HepG2 (cell line): ENCODE results near the gene FBXO9. TPM values are rescaled to one million over a fixed set of nuclear protein-coding genes. Genes with fewer than 3 reads are reported as not detected.
A peak's percentile ranks its signal among the peaks of the same experiment; 100 is the strongest.

ENCODE experiments used
- ATAC-seq: fragments of 200-7000 bp; cut with Tn5 transposase; 3 replicates; pipeline ENCODE4 v1.9.1; 2020; ENCODE audit warnings: mild to moderate bottlenecking, moderate library complexity
- BruUV-seq: library from RNA; stranded (reverse); fragments of 400-500 nt; replicated peaks from 2 replicates; lab custom pipeline; 2021; lab: Mats Ljungman, UMichigan
- CTCF ChIA-PET: fragments of 300-600 bp; formaldehyde crosslinking; extraction: SDS; loops from one replicate; lab custom pipeline; 2021; ENCODE audit warnings: low total read pairs, inconsistent platforms, low intra/inter-chr PET ratio; lab: Yijun Ruan, JAX
- POLR2A ChIA-PET: fragments of 350-600 bp; sonication (Branson Sonifier 250); formaldehyde crosslinking; loops from one replicate; lab custom pipeline; 2020; ENCODE audit warnings: antibody characterized with exemption, inconsistent platforms; lab: Yijun Ruan, JAX
- DNase-seq: peaks from one replicate; pipeline ENCODE4 v3.0.0-alpha.2; 2015; ENCODE audit warnings: low spot score
- FAIRE-seq: peaks from 3 replicates; lab custom pipeline; 2011; peaks lifted over from hg19 to GRCh38; lab: Jason Lieb, UNC
- H2AFZ ChIP-seq: one replicate; pipeline ENCODE4 v1.6.1; 2011; ENCODE audit warnings: low read length, inconsistent platforms
- H3K27ac ChIP-seq: fragments of 300-600 bp; 3 replicates; pipeline ENCODE4 v1.8.0; 2011; ENCODE audit warnings: mixed run types, mild to moderate bottlenecking, mixed read lengths, low read length, inconsistent platforms; ENCODE audit not compliant: insufficient read depth; ENCODE audit errors: extremely low read length
- H3K27me3 ChIP-seq, 2 experiments: fragments of 200-600 bp in 1 of 2; 2 replicates in 1 of 2; 3 replicates in 1 of 2; pipeline versions ENCODE4 v1.6.0 to v1.8.0; 2011; ENCODE audit warnings: low read length in 2 of 2, mild to moderate bottlenecking in 2 of 2, moderate library complexity in 2 of 2, inconsistent platforms in 1 of 2; ENCODE audit not compliant: insufficient read depth in 2 of 2, control insufficient read depth in 1 of 2
- H3K36me3 ChIP-seq, 2 experiments: fragments of 200-600 bp in 1 of 2; replicated peaks in 1 of 2; 2 replicates in 1 of 2; 3 replicates in 1 of 2; pipeline versions ENCODE4 v1.5.1 to v1.8.0; 2011; ENCODE audit warnings: low read length in 2 of 2, inconsistent platforms in 1 of 2; ENCODE audit not compliant: insufficient read depth in 2 of 2, control insufficient read depth in 1 of 2
- H3K4me1 ChIP-seq: 2 replicates; pipeline ENCODE4 v1.5.1; 2012; ENCODE audit warnings: low read length, inconsistent platforms; ENCODE audit not compliant: insufficient read depth
- H3K4me2 ChIP-seq: 2 replicates; pipeline ENCODE4 v1.6.0; 2011; ENCODE audit warnings: low read depth, low read length, inconsistent platforms
- H3K4me3 ChIP-seq, 3 experiments: fragments of 200-600 bp in 1 of 3; sonication (generic), shearing (Covaris generic) in 1 of 3; replicated peaks in 1 of 3; 2 replicates each; pipeline ENCODE4 v1.5.1; 2011 to 2016; ENCODE audit warnings: low read length in 3 of 3, inconsistent platforms in 2 of 3, low read depth in 2 of 3, mild to moderate bottlenecking in 2 of 3, control low read depth in 1 of 3, mixed read lengths in 1 of 3; ENCODE audit not compliant: insufficient read depth in 1 of 3
- H3K79me2 ChIP-seq: one replicate; pipeline ENCODE4 v1.6.1; 2011; ENCODE audit warnings: low read length, inconsistent platforms; ENCODE audit not compliant: insufficient read depth
- H3K9ac ChIP-seq: 2 replicates; pipeline ENCODE4 v1.6.0; 2011; ENCODE audit warnings: mild to moderate bottlenecking, low read depth, low read length, inconsistent platforms; ENCODE audit not compliant: insufficient read depth
- H3K9me3 ChIP-seq: 2 replicates; pipeline ENCODE4 v1.5.1; 2012; ENCODE audit warnings: mild to moderate bottlenecking, low read length
- H4K20me1 ChIP-seq: 2 replicates; pipeline ENCODE4 v1.6.0; 2011; ENCODE audit warnings: inconsistent platforms, mild to moderate bottlenecking, low read length, moderate library complexity; ENCODE audit not compliant: insufficient read depth
- ARNTL ChIP-seq: sonication (generic); formaldehyde crosslinking; IDR thresholded peaks from 2 replicates; pipeline ENCODE4 v1.4.0; 2020; ENCODE audit warnings: mild to moderate bottlenecking, missing genetic modification reagents
- CENPX ChIP-seq: sonication (generic); formaldehyde crosslinking; IDR thresholded peaks from 2 replicates; pipeline ENCODE4 v1.9.0; 2021; ENCODE audit warnings: mild to moderate bottlenecking, missing genetic modification reagents, moderate library complexity
- HOXA3 ChIP-seq: sonication (generic); formaldehyde crosslinking; IDR thresholded peaks from 2 replicates; pipeline ENCODE4 v1.5.0; 2020; ENCODE audit warnings: missing genetic modification reagents
- IRF2 ChIP-seq: IDR thresholded peaks from 2 replicates; pipeline ENCODE4 v1.6.1; 2018; ENCODE audit warnings: missing genetic modification reagents, missing compliant biosample characterization
- MAFF ChIP-seq: IDR thresholded peaks from 2 replicates; pipeline ENCODE4 v1.6.1; 2011; ENCODE audit warnings: low read depth, low read length, improper control_type of control experiment
- MAFK ChIP-seq, 2 experiments: IDR thresholded peaks in 1 of 2; conservative IDR thresholded peaks in 1 of 2; 2 replicates each; pipeline ENCODE4 v1.6.1; 2011; ENCODE audit warnings: improper control_type of control experiment in 2 of 2, low read length in 2 of 2
- NFE2 ChIP-seq: sonication (generic); formaldehyde crosslinking; IDR thresholded peaks from 2 replicates; pipeline ENCODE4 v1.4.0; 2020; ENCODE audit warnings: missing genetic modification reagents
- U2AF1 ChIP-seq: fragments of 200-400 bp; formaldehyde crosslinking; optimal IDR thresholded peaks from 2 replicates; pipeline ENCODE3; 2017; ENCODE audit warnings: mild to moderate bottlenecking, low read depth, low read length
- ZFY ChIP-seq: sonication (generic); formaldehyde crosslinking; IDR thresholded peaks from 2 replicates; pipeline ENCODE4 v1.4.0; 2020; ENCODE audit warnings: missing genetic modification reagents
- ZNF160 ChIP-seq: sonication (generic); formaldehyde crosslinking; IDR thresholded peaks from 2 replicates; pipeline ENCODE4 v1.8.0; 2022; ENCODE audit warnings: mild to moderate bottlenecking, inconsistent platforms, missing genetic modification reagents
- ZNF850 ChIP-seq: sonication (generic); formaldehyde crosslinking; conservative IDR thresholded peaks from 2 replicates; pipeline ENCODE4 v1.9.0; 2021; ENCODE audit warnings: mild to moderate bottlenecking, missing genetic modification reagents
- WGBS: methylation state at CpG from one replicate; pipeline ENCODE4 v1.1.6; 2017; ENCODE audit warnings: low lambda C conversion rate; 5-methylcytosine and 5-hydroxymethylcytosine counted together
- in situ Hi-C: cut with HindIII; loops from 2 replicates; pipeline ENCODE4 v1.10.0; 2017; ENCODE audit warnings: low pct_unique_long_range_greater_than_20kb; ENCODE audit not compliant: extremely low pct_ligation_motif_present
- intact Hi-C: fragments of 100-400 bp; cut with micrococcal nuclease; formaldehyde crosslinking; loops from one replicate; pipeline ENCODE4 v1.10.0; 2022; ENCODE audit not compliant: unreplicated experiment
- polyA plus RNA-seq, 8 experiments: library from polyadenylated mRNA; depleted of rRNA in 3 of 8; stranded (reverse) in 7 of 8; unstranded in 1 of 8; fragments of >200 nt; fragmentation: Illumina TruSeq in 4 of 8; extraction: Trizol in 4 of 8; gene quantifications; 2 replicates each; pipeline versions ENCODE4 v1.2.1 to v1.2.3, GENCODE V29; 2011 to 2016; ENCODE audit warnings: low read depth in 4 of 8, missing spikeins in 1 of 8, mixed read lengths in 1 of 8; ENCODE audit not compliant: insufficient read depth in 1 of 8
- total RNA-seq, 5 experiments: library from RNA; depleted of rRNA; stranded (reverse); fragments of >200 nt; fragmentation: Illumina TruSeq; extraction: Trizol; gene quantifications; 2 replicates each; pipeline ENCODE4 v1.2.3, GENCODE V29; 2016; ENCODE audit warnings: low read depth in 1 of 5
- TF ChIP-seq, protein P1 (sequence below): sonication (generic); formaldehyde crosslinking; IDR thresholded peaks from 2 replicates; pipeline ENCODE4 v1.9.0; 2021; ENCODE audit warnings: missing genetic modification reagents, mild to moderate bottlenecking, borderline replicate concordance
- TF ChIP-seq, protein P2 (sequence below): sonication (generic); formaldehyde crosslinking; IDR thresholded peaks from 2 replicates; pipeline ENCODE4 v1.9.0; 2021; ENCODE audit warnings: missing genetic modification reagents, mild to moderate bottlenecking, borderline replicate concordance
- TF ChIP-seq, protein P3 (sequence below): sonication (generic); formaldehyde crosslinking; IDR thresholded peaks from 2 replicates; pipeline ENCODE4 v1.4.0; 2020; ENCODE audit warnings: mild to moderate bottlenecking, low read depth, missing genetic modification reagents

FBXO9 gene
- total and polyA plus RNA-seq, 2 of the 13 experiments (the other 11 are each of a cell fraction or from before 2014, with no cell fraction given): 64.3 to 98.4 TPM

DNA sequence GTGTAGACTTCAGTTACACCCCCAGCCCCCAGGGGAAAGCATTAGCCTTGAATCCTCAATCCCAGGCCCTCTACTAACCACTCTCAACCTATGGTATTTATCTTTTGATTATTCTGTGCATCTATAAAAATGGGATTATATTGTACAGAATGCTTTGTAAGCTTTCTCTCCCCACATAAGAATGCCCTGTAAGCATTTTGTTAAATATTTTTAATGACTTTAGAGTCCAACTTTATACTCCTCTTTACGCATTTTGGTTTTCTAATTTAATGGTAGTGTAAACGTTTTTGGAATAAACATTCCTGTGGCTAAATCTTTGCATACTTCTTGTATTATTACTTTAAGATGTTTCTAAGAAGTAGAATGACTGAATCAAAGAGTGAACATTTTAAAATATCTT lies 35.4 kb downstream of the FBXO9 start:
- FAIRE-seq (no peak), DNase-seq (no peak), ATAC-seq (no peak)
- H3K79me2 ChIP-seq: no peaks in the 10 kb centered on the region
- H3K9me3 ChIP-seq: no peaks in the 10 kb centered on the region
- BruUV-seq: no TSS peak
- POLR2A ChIA-PET: no interaction called here
- H3K4me3 ChIP-seq: no peak overlapping the region
- CTCF ChIA-PET: no interaction called here
- H3K36me3 ChIP-seq: peaks cover 14 to 43% of the 10 kb centered on the region in 2 experiments; a peak in 4 of 5 replicates
- WGBS: 20% methylated on average over 2 of the region's 2 CpGs
- no peaks in the 10 kb centered on the region for H4K20me1 ChIP-seq
- H2AFZ ChIP-seq: no peak overlapping the region
- no peak for TF ChIP-seq HOXA3 (CRISPR knock-in tag)
- no peak for TF ChIP-seq ZNF160 (CRISPR knock-in tag)
- TF ChIP-seq MAFK (conservative IDR thresholded peaks at IDR 0.05 in 1 of 2, IDR thresholded peaks at IDR 0.05 in 1 of 2; ENCODE audit: low read length in 2 of 2): peak; percentile 34 to 73; a peak in 3 of 4 replicates
- no peak for TF ChIP-seq NFE2
- TF ChIP-seq MAFF: peak; percentile 54; the same call in 1 of the 2 replicates
- intact Hi-C loops: no loop called here
- no peaks in the 10 kb centered on the region; the same call in 1 of the 2 replicates for H3K4me1 ChIP-seq
- in situ Hi-C loops: loop anchor here (5.0 kb wide), 3 partner anchors 67 to 382 kb away; no protein-coding TSS in a partner anchor
- H3K9ac ChIP-seq: no peak overlapping the region
- H3K4me2 ChIP-seq: no peak overlapping the region
- no peak overlapping the region for H3K27ac ChIP-seq
- no peaks in the 10 kb centered on the region for H3K27me3 ChIP-seq

DNA sequence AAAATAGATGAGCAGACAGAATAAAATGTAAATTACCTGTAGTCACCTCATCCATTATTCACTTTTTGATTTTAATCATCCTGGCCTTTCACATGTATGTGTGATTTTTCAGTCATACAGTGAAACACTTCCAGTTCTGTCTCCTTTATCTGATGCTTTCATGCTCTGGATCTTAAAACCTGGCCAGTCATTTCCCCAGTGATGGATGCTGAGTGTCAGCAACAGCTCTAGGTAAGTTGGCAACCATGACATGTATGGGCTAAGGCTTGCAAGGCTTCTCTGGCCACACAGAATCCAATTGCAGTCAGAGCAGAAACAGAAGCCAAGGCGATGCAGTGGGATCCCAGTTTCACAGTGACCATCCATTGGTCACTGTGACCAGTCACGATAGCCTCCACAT lies 35.8 kb downstream of the FBXO9 start:
- no peaks in the 10 kb centered on the region for H3K79me2 ChIP-seq
- no peaks in the 10 kb centered on the region for H4K20me1 ChIP-seq
- no peak for DNase-seq
- no peak overlapping the region for H2AFZ ChIP-seq
- BruUV-seq: no TSS peak
- ChIA-PET POLR2A (no interaction called here), CTCF (no interaction called here)
- H3K9me3 ChIP-seq: no peaks in the 10 kb centered on the region
- H3K9ac ChIP-seq: no peak overlapping the region
- H3K36me3 ChIP-seq: peaks cover 12 to 39% of the 10 kb centered on the region in 2 experiments; a peak in 4 of 5 replicates
- 100% methylated on average over 2 of the region's 2 CpGs for WGBS
- H3K27me3 ChIP-seq: no peaks in the 10 kb centered on the region
- ATAC-seq: no peak
- no peak overlapping the region for H3K4me3 ChIP-seq
- intact Hi-C loops: no loop called here
- TF ChIP-seq CENPX (no peak), U2AF1 (no peak), ARNTL (CRISPR knock-in tag) (no peak), ZFY (no peak), IRF2 (CRISPR knock-in tag) (no peak), ZNF850 (CRISPR knock-in tag) (no peak)
- TF ChIP-seq, protein P1, sequence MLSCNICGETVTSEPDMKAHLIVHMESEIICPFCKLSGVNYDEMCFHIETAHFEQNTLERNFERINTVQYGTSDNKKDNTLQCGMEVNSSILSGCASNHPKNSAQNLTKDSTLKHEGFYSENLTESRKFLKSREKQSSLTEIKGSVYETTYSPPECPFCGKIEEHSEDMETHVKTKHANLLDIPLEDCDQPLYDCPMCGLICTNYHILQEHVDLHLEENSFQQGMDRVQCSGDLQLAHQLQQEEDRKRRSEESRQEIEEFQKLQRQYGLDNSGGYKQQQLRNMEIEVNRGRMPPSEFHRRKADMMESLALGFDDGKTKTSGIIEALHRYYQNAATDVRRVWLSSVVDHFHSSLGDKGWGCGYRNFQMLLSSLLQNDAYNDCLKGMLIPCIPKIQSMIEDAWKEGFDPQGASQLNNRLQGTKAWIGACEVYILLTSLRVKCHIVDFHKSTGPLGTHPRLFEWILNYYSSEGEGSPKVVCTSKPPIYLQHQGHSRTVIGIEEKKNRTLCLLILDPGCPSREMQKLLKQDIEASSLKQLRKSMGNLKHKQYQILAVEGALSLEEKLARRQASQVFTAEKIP (CRISPR knock-in tag): no peak
- TF ChIP-seq, protein P2, sequence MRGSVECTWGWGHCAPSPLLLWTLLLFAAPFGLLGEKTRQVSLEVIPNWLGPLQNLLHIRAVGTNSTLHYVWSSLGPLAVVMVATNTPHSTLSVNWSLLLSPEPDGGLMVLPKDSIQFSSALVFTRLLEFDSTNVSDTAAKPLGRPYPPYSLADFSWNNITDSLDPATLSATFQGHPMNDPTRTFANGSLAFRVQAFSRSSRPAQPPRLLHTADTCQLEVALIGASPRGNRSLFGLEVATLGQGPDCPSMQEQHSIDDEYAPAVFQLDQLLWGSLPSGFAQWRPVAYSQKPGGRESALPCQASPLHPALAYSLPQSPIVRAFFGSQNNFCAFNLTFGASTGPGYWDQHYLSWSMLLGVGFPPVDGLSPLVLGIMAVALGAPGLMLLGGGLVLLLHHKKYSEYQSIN (CRISPR knock-in tag): no peak
- TF ChIP-seq, protein P3, sequence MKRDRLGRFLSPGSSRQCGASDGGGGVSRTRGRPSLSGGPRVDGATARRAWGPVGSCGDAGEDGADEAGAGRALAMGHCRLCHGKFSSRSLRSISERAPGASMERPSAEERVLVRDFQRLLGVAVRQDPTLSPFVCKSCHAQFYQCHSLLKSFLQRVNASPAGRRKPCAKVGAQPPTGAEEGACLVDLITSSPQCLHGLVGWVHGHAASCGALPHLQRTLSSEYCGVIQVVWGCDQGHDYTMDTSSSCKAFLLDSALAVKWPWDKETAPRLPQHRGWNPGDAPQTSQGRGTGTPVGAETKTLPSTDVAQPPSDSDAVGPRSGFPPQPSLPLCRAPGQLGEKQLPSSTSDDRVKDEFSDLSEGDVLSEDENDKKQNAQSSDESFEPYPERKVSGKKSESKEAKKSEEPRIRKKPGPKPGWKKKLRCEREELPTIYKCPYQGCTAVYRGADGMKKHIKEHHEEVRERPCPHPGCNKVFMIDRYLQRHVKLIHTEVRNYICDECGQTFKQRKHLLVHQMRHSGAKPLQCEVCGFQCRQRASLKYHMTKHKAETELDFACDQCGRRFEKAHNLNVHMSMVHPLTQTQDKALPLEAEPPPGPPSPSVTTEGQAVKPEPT (CRISPR knock-in tag): no peak
- H3K4me2 ChIP-seq: no peak overlapping the region
- FAIRE-seq: no peak
- in situ Hi-C loops: loop anchor here (5.0 kb wide), 3 partner anchors 66 to 381 kb away; no protein-coding TSS in a partner anchor
- H3K27ac ChIP-seq: no peak overlapping the region
- peaks cover 4% of the 10 kb centered on the region; the same call in 1 of the 2 replicates for H3K4me1 ChIP-seq
